ENCODE data around the gene CRAMP1.

CRAMP1 gene

DNA sequence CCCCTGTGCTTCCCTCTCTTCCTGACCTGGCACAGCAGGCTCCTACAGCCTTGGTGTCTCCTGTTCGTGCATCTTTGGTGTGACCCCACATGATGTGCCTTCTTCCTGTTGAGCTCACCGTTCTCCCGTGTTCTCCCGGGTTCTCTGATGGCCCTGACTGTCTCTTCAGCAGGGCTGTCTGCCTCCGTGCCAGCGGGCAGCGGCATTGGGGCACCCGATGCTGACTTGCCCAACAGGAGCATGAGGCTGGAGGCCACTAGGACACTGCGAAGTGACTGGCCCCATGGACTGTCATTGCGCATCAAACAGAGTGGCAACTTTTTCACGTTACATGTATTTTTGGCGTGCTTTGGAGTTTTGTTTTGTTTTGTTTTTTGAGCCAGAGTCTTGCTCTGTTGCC lies 22.4 kb downstream of the CRAMP1 start:
- DNase-seq, result no peak

DNA sequence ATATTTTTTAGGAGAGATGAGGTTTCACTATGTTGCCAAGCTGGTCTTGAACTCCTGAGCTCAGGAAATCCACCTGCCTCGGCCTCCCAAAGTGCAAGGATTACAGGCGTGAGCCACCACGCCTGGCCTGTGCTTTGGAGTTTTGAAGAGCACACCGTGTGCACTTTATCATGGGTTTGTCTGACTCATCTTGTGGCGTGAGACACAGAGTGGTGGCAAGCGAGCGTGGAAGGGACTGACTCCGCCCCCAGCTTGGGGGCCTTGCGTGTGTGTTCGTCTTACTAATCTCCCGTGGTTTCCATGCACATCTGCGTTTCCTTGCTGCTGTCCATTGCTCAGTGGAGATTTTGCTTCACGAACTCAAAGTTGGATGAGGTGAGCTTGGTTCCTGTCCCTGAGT lies 22.9 kb downstream of the CRAMP1 start:
- no peak for DNase-seq

DNA sequence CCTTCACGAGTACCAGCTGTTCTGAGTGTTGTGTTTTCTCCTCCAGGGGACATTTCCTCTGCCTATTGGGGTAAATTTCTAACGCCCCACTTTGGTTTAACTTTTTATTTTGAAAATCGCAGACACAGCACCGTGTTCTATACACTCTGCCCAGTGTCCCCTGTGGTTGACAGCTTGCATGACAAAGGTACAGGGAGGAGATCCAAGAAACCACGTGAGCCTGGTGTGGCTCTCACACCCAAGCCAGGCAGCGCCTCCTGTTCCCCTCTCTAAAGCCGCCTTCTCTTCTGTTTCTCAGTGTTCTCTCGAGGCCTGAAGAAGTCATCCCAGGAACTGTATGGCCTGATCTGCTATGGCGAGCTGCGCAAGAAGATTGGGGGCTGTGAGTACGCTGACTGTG lies 25.4 kb downstream of the CRAMP1 start:
- no peak for DNase-seq

DNA sequence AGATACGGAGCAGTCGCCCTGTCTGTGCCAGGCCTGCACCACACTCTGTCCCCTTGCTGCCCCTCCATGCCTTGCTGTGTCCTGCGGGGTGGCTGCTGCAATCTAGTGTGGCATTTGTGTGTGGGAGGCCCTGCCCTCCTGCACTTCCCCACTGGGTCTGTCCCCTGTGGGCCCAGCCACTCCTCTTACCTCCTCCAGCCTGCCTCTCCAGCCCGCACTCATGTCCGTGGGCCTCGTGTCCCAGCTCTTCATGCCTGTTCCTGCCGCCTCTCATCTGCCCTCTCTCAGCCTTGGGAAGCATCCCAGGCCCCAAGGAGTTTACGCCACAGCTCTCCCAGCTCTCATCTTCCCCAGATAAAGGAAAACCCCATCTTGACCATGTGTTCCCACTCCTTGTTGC lies 26.6 kb downstream of the CRAMP1 start:
- DNase-seq, result no peak

DNA sequence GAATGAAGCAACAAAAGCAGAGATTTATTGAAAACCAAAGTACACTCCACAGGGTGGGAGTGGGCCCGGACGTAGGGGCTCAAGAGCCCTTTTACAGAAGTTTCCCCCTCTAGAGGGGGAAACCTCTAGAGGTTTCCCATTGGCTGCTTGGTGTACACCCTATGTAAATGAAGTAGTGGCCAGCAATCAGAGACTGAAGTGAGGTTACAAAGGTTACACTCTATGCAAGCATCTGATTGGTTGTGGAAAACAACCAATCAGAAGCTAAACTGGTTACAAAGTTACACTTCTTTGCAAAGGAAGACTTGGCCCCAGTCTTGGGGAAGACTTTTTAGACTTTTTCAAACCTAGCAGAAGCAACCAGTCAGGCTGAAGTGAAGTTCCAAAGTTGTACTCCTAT lies 27.1 kb downstream of the CRAMP1 start:
- DNase-seq, result no peak

DNA sequence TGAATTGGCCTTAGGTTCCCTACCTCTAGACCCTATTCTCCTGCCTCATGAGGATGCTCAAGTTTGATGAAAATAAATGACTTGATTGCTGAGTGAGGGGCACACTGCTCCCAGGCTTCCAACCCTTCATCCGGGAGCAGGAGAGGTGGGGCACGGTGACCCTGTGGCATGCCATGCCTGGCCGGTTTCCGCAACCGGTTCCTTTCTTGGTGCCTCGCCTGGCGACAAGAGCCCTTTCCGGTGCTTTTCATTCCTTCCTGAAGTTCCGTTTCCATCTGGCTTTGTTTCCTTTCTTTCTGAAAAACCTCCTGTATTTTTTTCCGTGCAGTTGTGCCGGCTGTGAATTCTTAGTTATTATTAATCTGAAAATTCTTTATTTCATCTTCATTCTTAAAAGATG lies 27.7 kb downstream of the CRAMP1 start:
- no peak for DNase-seq

DNA sequence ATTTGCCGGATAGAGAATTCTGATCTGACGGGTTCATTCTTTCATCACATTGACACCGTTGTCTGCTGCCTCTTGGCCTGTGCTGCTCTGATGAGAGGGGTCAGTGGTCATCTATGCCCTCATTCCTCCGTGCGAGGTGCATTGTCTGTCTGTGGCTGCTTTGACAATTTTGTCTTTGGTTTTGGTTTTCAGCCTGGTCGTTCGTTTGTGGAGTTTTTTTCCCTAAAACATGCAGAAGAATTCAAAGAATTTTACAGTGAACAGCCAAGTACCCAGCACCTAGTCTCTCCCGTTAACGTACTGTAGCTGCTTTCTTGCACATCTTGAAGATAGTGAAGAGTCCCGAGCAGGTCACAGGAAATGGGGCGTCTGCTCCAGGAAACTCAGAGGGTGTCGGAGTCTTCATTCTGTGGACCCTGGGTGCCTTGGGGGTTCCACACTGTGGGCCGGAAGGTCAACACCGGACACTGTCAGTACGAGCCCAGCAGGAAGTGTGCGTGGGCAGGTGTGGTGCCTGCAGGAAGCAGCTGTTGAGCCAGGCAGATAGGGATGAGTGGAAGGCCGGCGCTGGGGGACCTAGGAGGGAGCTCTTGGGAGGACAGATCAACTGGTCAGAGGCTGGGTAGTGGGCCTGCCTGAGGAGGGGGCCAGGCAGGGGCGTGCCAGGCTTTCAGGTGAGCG lies 28.2 kb downstream of the CRAMP1 start:
- DNase-seq, result no peak

DNA sequence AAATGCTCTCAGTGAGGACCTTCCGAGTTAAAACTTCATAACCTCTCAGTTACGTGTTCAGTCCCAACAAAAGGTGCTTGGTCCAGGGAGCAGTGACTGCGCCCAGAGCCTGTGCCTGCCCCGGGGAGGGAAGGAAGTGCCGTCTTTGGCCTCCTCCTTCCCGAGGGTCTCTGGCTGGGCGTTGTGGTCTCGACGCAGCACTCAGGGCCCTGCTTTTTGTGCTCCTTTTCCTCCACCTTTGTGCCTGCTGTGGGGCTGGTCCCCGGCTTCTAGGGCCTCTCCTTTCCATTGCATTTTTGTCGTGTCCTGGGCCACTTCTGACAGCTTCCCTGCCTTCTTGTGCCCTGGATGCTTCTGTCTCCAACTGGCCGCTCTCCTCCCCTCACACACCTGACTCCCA lies 29.1 kb downstream of the CRAMP1 start:
- DNase-seq, result no peak

DNA sequence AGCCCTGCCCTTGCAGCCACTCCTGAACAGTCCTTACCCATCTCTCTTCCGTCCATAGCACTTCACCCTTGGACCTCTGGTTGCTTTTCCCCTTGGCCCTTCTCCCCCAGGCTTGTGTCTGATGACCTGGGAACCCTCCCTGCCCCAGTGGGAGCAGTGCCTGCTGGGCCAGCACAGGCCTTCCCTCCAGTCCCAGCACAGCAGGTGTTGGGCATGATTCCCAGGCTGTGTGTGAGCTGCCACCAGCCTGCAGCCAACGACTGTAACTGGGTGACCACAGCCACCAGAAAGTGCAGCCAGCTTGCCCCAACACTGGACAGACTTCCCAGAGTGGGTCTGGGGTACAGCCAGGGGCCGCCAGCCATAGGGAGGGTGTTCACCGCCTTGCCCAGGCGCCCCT lies 30.0 kb downstream of the CRAMP1 start:
- DNase-seq, result no peak

DNA sequence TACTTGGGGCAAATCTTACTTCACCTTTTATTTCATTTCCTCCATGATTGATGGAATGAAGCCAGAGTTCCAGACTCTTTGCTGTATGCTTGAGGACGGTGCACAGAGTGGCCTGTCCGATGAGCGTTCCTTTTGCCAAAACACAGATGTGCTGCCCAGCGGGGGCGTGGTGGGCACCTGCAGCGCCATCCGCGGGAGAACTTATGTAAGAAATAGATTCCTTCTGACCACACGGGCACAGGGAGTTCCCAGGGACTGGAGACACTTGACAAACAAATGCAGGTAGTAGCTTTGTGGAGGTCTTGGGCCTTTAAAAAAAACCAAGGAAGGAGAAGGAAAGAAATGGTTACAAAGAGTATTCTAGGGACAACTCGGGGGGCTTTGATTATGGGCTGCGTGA lies 30.6 kb downstream of the CRAMP1 start:
- DNase-seq, result no peak

DNA sequence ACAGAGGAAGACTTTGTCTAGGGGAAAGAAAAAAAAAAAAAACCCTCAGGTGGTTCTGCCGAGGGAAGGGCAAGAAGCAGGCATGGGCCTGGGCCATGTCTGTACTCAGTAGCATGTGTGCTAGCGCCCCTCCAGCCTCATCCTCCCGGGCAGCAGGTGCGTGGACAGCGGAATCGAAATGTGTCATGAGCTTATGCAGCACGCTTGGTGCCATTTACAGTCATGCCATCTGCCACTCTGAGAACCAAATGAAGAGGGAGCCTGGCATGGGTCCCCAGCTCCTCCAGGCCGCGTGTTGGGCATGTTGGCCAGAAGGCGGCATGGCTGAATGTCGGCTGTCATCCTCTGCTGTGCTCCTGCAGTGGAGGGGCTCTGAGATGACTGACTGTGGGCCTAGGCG lies 31.4 kb downstream of the CRAMP1 start:
- no peak for DNase-seq

DNA sequence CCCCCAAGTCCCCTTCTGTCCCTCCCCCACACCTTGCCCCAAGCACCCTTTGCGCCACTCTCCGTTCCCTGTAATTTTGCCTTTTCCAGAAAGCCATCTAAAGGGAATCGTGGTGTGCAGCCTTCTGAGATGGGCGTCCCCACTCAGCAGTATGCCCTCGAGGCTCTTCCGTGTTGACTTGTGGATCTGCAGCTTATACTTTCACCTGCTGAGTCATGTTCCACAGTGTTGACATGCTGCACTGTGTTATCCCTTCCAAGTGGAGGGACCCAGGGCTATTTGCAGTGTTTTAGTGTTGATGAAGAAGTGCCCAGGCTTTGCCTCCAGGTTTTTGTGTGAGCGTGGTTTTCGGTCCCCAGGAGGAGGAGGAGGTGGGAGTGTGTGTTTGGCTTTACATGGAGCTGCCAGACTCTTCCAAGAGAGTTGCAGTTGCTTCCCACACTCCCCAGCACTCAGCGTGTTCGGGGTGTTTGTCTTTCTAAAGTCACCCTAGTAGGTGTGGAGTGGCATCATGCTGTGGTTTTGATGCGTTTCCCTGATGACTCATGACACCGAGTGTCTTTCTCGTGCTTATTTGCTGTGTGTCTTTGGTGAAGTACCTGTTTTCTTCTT lies 33.9 kb downstream of the CRAMP1 start:
- DNase-seq, result peak; percentile 38

DNA sequence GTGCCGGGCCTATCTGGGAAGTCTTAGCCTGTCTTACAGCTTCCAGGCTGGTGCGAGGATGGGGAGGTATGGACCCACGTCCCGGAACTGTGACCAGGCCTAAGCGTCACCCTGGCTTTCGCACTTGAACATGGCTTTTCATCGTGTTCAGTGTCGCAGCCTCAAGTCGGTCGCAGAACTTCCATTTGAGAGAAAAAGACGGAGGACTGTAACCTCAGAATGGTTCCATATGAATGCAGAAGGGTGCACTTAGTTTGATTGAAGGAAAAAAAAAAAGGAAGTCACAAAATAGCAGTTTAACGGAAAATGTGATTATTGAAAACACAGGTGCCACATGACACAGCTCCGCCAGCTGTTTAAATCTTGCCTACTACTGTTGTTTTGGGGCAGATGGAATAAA lies 35.7 kb downstream of the CRAMP1 start:
- no peak for DNase-seq

DNA sequence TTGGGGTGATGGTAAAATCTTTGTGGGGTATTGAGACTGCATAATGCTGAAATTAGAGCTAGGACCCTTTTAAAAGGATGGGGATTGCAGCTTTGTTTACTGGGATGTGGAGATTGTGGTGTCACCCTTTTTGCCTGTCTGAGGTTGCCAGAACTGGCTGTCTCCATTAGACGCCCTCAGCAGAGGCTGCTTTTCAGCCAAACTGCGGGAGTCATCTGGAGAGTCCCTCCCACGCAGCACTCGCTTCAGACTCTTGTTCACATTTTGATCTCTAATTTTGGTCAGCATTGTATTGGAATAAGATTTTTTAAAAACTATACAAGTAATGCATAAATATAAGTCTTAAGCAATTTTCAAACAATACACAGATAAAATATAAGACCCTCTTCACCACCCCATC lies 38.0 kb downstream of the CRAMP1 start:
- no peak for DNase-seq

DNA sequence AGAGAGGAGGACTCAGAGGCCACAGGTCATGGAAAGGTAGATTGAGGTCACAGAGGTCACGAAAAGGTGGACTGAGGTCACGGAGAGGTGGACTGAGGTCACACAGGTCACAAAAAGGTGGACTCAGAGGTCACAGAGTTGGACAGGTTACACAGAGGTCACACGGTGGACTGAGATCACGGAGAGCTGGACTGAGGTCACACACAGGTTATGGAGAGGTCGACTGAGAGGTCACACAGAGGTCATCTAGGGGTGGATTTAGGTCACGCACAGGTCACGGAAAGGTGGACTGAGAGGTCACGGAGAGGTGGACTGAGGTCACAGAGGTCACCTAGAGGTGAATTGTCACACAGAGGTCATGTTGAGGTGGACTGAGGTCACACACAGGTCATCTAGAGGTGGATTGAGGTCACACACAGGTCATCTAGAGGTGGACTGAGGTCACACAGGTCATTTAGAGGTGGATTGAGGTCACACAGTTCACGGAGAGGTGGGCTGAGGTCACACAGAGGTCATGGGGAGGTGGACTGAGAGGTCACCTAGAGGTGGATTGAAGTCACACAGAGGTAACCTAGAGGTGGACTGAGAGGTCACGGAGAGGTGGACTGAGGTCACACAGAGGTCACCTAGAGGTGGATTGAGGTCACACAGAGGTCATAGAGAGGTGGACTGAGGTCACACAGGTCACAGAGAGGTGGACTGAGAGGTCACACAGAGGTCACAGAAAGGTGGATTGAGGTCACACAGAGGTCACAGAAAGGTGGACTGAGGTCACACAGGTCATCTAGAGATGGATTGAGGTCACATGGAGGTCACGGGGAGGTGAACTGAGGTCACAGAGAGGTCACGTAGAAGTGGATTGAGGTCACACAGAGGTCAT lies 39.2 kb downstream of the CRAMP1 start:
- DNase-seq, result no peak

DNA sequence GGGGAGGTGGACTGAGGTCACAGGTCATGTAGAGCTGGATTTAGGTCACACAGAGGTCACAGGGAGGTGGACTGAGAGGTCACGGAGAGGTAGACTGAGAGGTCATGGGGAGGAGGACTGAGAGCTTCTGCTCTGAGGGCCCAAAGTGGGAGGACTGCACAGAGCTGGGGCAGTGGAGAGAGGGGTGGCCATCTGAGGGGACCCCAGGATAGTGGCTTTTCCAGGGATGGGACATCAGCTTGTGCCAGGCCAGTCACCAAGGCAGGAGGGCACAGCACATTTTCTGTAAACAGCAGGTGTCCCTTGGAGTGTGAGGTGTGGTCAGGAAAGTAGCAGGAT lies 39.8 kb downstream of the CRAMP1 start:
- no peak for DNase-seq

DNA sequence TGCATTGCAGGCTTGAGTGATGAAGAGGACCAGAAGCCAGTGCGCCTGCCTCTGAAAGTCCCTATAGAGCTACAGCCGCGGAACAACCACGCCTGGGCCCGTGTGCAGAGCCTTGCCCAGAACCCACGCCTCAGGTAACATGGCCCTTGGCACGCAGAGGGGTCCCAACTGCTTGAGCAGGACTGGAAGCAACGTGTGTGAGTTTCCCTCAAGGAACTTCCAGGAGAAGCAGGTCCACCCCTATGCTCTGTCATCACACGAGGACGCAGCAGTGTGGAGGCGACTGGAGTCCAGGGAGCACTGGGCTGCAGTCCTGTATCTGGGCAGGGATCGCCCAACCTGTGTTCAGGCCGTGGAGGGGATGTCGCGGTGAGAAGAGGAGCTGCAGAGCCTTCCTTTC lies 40.9 kb downstream of the CRAMP1 start:
- no peak for DNase-seq

DNA sequence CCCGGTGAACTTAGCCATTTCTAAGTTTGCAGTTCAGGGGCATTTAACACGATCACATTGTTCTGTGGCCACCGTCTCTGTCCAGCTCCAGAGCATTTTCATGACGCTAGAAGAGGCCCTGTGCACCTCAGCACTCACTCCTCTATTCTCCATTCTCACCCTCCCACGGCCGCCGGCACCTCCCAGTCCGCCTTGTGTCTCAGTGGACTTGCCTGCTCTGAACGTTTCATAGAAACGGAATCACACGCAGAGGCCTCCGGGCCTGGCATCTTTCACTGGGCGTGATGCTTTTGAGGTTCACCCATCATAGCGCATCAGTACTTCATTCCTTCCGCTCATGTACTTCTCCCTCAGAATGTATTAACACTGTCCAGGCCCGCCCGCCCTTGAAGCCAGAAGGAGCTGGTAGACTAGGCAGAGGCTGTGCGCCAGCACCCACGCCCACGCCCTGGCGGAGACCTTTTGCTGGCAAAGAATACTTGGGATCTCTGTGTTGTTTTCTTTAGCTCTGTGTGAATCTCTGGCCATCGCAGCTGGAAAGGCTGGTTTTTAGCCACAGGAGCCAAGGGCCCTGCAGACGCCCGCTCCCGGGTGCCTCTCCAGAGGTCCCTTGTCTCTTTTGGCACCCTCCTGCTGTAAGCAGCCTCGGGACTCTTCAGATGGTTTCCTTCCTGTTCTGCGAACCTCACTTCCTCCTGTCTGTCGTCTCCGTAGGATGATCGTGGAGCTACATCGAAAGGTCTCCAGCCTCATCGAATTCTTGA lies 42.5 kb downstream of the CRAMP1 start:
- no peak for DNase-seq

DNA sequence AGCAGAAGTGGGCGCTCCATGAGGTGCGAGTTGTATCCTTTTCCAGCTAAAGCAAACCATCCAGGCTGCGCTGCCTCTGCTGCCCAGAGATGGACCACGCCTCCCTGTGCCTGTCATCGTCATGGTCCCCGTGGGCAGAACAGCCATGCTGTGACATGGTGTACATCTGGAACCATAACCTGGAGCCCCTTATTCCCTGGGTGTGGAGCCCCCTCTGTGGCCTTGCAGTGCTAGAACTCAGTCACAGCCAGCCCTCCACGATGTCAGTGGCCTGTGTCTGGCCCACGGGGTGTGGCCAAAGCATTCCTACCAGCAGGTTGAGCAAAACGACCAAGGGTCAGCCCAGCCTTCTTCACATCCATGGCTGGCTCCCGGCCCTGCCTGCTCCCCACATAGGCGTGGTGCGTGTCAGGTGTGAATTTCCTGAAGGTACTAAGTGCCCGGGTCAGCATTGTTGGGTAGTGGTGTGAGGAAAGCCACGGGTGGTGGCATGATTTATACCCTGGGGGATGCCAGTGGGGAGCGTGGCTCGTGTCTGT lies 43.2 kb downstream of the CRAMP1 start:
- DNase-seq, result no peak

DNA sequence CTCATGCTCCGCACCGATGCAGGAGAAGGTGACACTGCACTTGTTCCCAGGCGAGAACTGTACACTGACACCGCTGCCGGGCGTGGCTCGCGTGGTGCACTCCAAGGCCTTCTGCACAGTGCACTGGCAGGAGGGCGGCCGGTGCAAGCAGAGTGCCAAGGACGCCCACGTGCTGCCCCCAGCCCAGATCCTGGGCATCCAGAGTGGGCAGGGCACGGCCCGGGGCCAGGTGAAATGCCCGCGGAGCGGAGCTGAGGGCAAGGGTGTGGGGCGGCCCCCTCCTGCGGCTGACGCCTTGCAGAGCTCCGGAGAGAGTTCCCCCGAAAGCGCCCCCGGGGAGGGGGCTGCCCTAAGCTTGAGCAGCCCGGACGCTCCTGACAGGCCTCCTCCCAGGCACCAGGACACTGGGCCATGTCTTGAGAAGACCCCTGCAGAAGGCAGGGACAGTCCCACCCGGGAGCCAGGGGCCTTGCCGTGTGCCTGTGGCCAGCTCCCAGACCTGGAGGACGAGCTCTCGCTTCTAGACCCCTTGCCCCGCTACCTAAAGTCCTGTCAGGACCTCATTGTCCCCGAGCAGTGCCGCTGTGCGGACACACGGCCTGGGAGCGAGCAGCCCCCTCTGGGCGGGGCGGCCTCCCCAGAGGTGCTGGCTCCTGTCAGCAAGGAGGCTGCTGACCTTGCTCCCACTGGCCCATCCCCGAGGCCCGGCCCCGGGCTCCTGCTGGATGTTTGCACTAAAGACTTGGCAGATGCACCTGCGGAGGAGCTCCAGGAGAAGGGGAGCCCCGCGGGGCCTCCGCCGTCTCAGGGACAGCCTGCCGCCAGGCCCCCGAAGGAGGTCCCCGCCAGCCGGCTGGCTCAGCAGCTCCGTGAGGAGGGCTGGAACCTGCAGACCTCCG lies 44.0 kb downstream of the CRAMP1 start:
- no peak for DNase-seq

DNA sequence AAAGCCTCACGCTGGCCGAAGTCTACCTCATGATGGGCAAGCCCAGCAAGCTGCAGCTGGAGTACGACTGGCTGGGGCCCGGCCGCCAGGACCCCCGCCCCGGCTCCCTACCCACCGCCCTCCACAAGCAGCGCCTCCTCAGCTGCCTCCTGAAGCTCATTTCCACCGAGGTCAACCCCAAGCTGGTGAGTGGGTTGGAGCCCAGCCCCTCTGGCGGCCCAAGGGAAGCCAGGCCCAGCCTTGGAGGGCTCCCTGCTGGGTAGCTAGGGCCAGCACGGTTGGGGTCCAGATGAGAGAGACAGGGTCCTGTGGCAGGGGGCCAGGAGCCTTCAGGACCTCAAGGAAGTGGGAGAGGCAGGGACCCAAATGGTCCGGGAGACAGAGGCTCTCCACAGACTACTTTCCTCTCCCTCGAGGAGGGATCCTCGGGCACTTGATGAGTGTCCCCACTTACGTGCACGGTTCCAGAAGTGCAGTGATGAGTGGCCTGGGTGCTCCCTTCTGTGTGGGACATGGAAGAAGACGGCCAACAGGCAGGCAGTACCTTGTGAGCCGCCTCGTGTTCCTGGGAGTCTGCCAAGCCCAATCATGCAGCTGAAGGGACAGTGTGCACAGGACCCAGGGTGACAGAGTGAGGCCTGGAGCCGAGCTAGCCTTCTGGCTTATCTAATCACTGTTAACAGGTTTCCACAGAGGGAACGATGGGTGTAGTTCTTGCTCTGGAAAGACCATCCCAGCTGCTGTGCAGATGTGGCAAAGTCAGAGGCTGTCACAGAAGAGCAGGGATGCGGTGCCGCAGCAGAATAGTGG lies 44.9 kb downstream of the CRAMP1 start:
- DNase-seq, result no peak

All from activated naive CD4-positive, alpha-beta T cell treated with Interleukin-2 at 50 U/mL for 16 hours (primary cell).